Suprapubic skin (tissue), 4 donors: Measurements from ENCODE around the gene CCDC14.

Source experiments
- POLR2A ChIP-seq, 2 donors: fragments of 450-650 bp; IDR thresholded peaks; one replicate each; pipeline ENCODE4 v1.6.1; 2017; ENCODE audit warnings: antibody characterized with exemption in 2 of 2, mild to moderate bottlenecking in 2 of 2, moderate library complexity in 2 of 2
- POLR2AphosphoS5 ChIP-seq, 3 donors: sonication (generic); formaldehyde crosslinking; IDR thresholded peaks; one replicate each; pipeline ENCODE4 v1.6.1; 2017; ENCODE audit warnings: antibody characterized with exemption in 3 of 3
- TF ChIP-seq, protein P1 (sequence below), 2 donors: fragments of 200-600 bp in 1 of 2; fragments of 450-650 bp in 1 of 2; sonication (generic) in 1 of 2; IDR thresholded peaks; one replicate each; pipeline ENCODE4 v1.5.1; 2016 to 2019; ENCODE audit warnings: antibody characterized with exemption in 2 of 2, mild to moderate bottlenecking in 1 of 2, moderate library complexity in 1 of 2

DNA sequence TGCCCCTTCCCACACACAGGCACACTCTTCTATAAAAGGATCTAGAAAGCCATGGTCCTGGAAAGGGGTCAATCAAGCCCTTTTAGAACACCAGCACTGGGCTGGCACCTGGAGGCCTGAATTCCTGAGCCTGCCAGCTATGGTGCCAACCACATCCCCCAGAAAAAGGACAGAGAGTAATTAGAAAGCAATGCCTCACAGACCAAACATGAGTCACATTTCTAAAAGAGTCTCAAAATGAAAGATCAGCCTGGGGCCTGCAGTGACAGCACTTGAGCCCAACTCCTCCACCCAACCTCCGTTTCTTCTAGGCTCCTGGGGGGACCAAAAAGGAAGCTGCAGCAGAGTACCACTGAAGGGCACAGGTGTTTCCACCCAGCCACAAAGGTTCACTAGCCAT, 91.0 kb downstream of the CCDC14 start:
- TF ChIP-seq, protein P1, sequence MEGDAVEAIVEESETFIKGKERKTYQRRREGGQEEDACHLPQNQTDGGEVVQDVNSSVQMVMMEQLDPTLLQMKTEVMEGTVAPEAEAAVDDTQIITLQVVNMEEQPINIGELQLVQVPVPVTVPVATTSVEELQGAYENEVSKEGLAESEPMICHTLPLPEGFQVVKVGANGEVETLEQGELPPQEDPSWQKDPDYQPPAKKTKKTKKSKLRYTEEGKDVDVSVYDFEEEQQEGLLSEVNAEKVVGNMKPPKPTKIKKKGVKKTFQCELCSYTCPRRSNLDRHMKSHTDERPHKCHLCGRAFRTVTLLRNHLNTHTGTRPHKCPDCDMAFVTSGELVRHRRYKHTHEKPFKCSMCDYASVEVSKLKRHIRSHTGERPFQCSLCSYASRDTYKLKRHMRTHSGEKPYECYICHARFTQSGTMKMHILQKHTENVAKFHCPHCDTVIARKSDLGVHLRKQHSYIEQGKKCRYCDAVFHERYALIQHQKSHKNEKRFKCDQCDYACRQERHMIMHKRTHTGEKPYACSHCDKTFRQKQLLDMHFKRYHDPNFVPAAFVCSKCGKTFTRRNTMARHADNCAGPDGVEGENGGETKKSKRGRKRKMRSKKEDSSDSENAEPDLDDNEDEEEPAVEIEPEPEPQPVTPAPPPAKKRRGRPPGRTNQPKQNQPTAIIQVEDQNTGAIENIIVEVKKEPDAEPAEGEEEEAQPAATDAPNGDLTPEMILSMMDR (IDR thresholded peaks at IDR 0.05), result no peak
- TF ChIP-seq POLR2A (IDR thresholded peaks at IDR 0.05), result no peak
- no peak for TF ChIP-seq POLR2AphosphoS5 (IDR thresholded peaks at IDR 0.05)
